DND-41 (cell line): Measurements from ENCODE around the gene SLC38A8.

Experiments
- ATAC-seq: fragments of 200-7000 bp; cut with Tn5 transposase; 3 replicates; pipeline ENCODE4 v1.9.1; 2021; ENCODE audit warnings: low read depth; ENCODE audit not compliant: insufficient read depth
- DNase-seq: peaks from one replicate; pipeline ENCODE4 v3.0.0-alpha.2; 2020
- H2AFZ ChIP-seq: 2 replicates; pipeline ENCODE4 v1.6.0; 2012; ENCODE audit warnings: low read depth, low read length
- H3K27ac ChIP-seq: 2 replicates; pipeline ENCODE4 v1.5.1; 2012; ENCODE audit warnings: low read length, inconsistent platforms
- H3K27me3 ChIP-seq: fragments of 200-600 bp; sonication (generic); 2 replicates; pipeline ENCODE4 v1.6.0; 2012; ENCODE audit warnings: low read length, mild to moderate bottlenecking, inconsistent platforms; ENCODE audit not compliant: insufficient read depth, poor library complexity
- H3K36me3 ChIP-seq: 2 replicates; pipeline ENCODE4 v1.5.1; 2012; ENCODE audit warnings: low read length, inconsistent platforms; ENCODE audit not compliant: insufficient read depth
- H3K4me1 ChIP-seq: 2 replicates; pipeline ENCODE4 v1.5.1; 2012; ENCODE audit warnings: mild to moderate bottlenecking, low read length; ENCODE audit not compliant: insufficient read depth
- H3K4me2 ChIP-seq: 2 replicates; pipeline ENCODE4 v1.6.0; 2012; ENCODE audit warnings: mild to moderate bottlenecking, moderate library complexity, low read length, inconsistent platforms; ENCODE audit not compliant: insufficient read depth
- H3K4me3 ChIP-seq, 2 experiments: fragments of 200-600 bp in 1 of 2; shearing (Covaris generic) in 1 of 2; 2 replicates each; pipeline ENCODE4 v1.5.1; 2012 to 2016; ENCODE audit warnings: inconsistent platforms in 2 of 2, low read length in 2 of 2, mild to moderate bottlenecking in 2 of 2, low read depth in 1 of 2, moderate library complexity in 1 of 2
- H3K79me2 ChIP-seq: 2 replicates; pipeline ENCODE4 v1.6.0; 2012; ENCODE audit warnings: low read length, inconsistent platforms; ENCODE audit not compliant: insufficient read depth
- H3K9ac ChIP-seq: 2 replicates; pipeline ENCODE4 v1.6.0; 2012; ENCODE audit warnings: low read depth, mild to moderate bottlenecking, inconsistent platforms, low read length, moderate library complexity
- H3K9me3 ChIP-seq: 2 replicates; pipeline ENCODE4 v1.5.1; 2012; ENCODE audit warnings: low read length, moderate library complexity, mild to moderate bottlenecking, inconsistent platforms; ENCODE audit not compliant: insufficient read depth, severe bottlenecking
- H4K20me1 ChIP-seq: 2 replicates; pipeline ENCODE4 v1.6.0; 2012; ENCODE audit warnings: low read length; ENCODE audit not compliant: insufficient read depth
- CTCF ChIP-seq: IDR thresholded peaks from 2 replicates; pipeline ENCODE4 v1.5.1; 2012; ENCODE audit warnings: borderline replicate concordance, low read length, moderate library complexity, mild to moderate bottlenecking; ENCODE audit not compliant: poor library complexity, severe bottlenecking; ENCODE audit errors: extremely low read depth
- EZH2 ChIP-seq: IDR thresholded peaks from 3 replicates; pipeline ENCODE4 v1.6.1; 2012; ENCODE audit warnings: borderline replicate concordance, low read depth, mild to moderate bottlenecking, moderate library complexity, low read length, inconsistent platforms; ENCODE audit not compliant: severe bottlenecking

SLC38A8 gene

GRCh38 chr16:84007965-84008364 lies 34.6 kb downstream of the SLC38A8 start:
- DNase-seq (no peak), ATAC-seq (no peak)
- Histone ChIP-seq H3K9me3 (no peaks in the 10 kb centered on the region), H3K79me2 (no peaks in the 10 kb centered on the region), H2AFZ (no peak overlapping the region), H4K20me1 (no peaks in the 10 kb centered on the region), H3K4me3 (no peak overlapping the region), H3K27ac (no peak overlapping the region), H3K27me3 (peaks cover 9% of the 10 kb centered on the region), H3K36me3 (no peaks in the 10 kb centered on the region), H3K4me2 (no peak overlapping the region), H3K9ac (no peak overlapping the region), H3K4me1 (no peaks in the 10 kb centered on the region)
- TF ChIP-seq CTCF, result no peak

GRCh38 chr16:84007520-84007919 lies 35.1 kb downstream of the SLC38A8 start:
- no peak overlapping the region for H3K4me3 ChIP-seq
- TF ChIP-seq CTCF, result no peak
- TF ChIP-seq EZH2, result no peak
- H3K36me3 ChIP-seq, result no peaks in the 10 kb centered on the region
- H2AFZ ChIP-seq, result no peak overlapping the region
- H3K27ac ChIP-seq, result no peak overlapping the region
- H3K9me3 ChIP-seq, result no peaks in the 10 kb centered on the region
- no peaks in the 10 kb centered on the region for H3K4me1 ChIP-seq
- peaks cover 9% of the 10 kb centered on the region for H3K27me3 ChIP-seq
- no peaks in the 10 kb centered on the region for H3K79me2 ChIP-seq
- no peak overlapping the region for H3K4me2 ChIP-seq
- ATAC-seq (no peak), DNase-seq (no peak)
- no peak overlapping the region for H3K9ac ChIP-seq
- H4K20me1 ChIP-seq, result no peaks in the 10 kb centered on the region

- Histone ChIP-seq H3K4me1 (no peaks in the 10 kb centered on the region), H3K4me2 (no peak overlapping the region), H3K9me3 (no peaks in the 10 kb centered on the region), H3K4me3 (no peak overlapping the region), H2AFZ (no peak overlapping the region), H4K20me1 (no peaks in the 10 kb centered on the region), H3K36me3 (no peaks in the 10 kb centered on the region), H3K79me2 (no peaks in the 10 kb centered on the region), H3K27ac (no peak overlapping the region), H3K9ac (no peak overlapping the region), H3K27me3 (peaks cover 14% of the 10 kb centered on the region)
- ATAC-seq (no peak), DNase-seq (no peak)
- TF ChIP-seq EZH2, result no peak
- TF ChIP-seq CTCF, result no peak
Observed at GRCh38 chr16:84005391-84005790, 37.2 kb downstream of the SLC38A8 start.

- no peak overlapping the region for H3K4me3 ChIP-seq
- H3K9me3 ChIP-seq, result no peaks in the 10 kb centered on the region
- no peaks in the 10 kb centered on the region for H3K79me2 ChIP-seq
- H3K36me3 ChIP-seq, result no peaks in the 10 kb centered on the region
- ATAC-seq (no peak), DNase-seq (no peak)
- no peak overlapping the region for H3K9ac ChIP-seq
- H3K4me1 ChIP-seq, result no peaks in the 10 kb centered on the region
- H3K27ac ChIP-seq, result no peak overlapping the region
- peaks cover 14% of the 10 kb centered on the region for H3K27me3 ChIP-seq
- H4K20me1 ChIP-seq, result no peaks in the 10 kb centered on the region
- no peak overlapping the region for H2AFZ ChIP-seq
- H3K4me2 ChIP-seq, result no peak overlapping the region
- TF ChIP-seq EZH2 (no peak), CTCF (no peak)
Observed at GRCh38 chr16:84004442-84004841, 38.2 kb downstream of the SLC38A8 start.
